ENCODE measurements around the gene DPYSL4. TPM values are rescaled to one million over a fixed set of nuclear protein-coding genes. Genes with fewer than 3 reads are reported as not detected.

DPYSL4 gene
- total RNA-seq, 1 donor from 2014 or later = 17.7 TPM

DNA sequence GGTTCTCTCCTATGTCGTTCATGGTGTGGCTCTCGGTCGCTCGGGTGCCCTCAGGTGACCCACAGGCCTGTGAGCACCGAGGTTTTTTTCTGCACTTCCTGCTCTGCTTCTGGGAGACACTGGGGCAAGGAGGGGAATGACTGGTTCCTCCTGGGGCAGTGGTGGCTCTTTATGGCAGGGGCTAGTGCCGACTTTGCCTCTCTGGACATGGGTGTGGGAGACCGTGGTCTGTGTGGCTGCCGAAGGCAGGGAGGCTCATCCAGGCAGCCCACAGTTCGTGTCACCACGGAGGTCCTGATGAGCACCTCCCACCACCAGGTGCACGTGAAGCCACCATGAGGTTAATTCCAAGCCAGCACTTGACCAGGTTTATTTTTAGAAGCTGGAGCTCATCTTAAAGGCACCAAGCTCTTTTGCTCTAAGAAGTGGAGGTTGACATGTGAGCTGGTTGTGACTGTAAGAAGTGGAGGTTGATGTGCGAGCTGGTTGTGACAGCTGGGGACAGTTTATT, 24.7 kb upstream of the DPYSL4 start:
- Mint-ChIP-seq H3K27ac (no peak overlapping the region), H3K36me3 (no peaks in the 10 kb centered on the region), H3K4me1 (peaks cover 2% of the 10 kb centered on the region), H3K27me3 (ENCODE audit: insufficient read depth, low read depth) (peaks cover 4% of the 10 kb centered on the region), H3K9me3 (no peaks in the 10 kb centered on the region), H3K4me3 (no peak overlapping the region)
- no peak for TF ChIP-seq EZH2 (IDR thresholded peaks at IDR 0.05)
- TF ChIP-seq EZH2phosphoT487 (IDR thresholded peaks at IDR 0.05) = no peak
- TF ChIP-seq CTCF (IDR thresholded peaks at IDR 0.05) = no peak
- Histone ChIP-seq H3K4me1 (peaks cover 4% of the 10 kb centered on the region), H2AFZ (replicated peaks) (no peak overlapping the region), H3K79me2 (ENCODE audit: low read depth) (no peaks in the 10 kb centered on the region), H3K4me3 (no peak overlapping the region), H3K9me3 (ENCODE audit: low read depth) (no peaks in the 10 kb centered on the region), H3K27ac (no peak overlapping the region), H3K36me3 (no peaks in the 10 kb centered on the region), H3K27me3 (peaks cover 17% of the 10 kb centered on the region), H3K4me2 (no peak overlapping the region), H3K9ac (no peak overlapping the region), H4K20me1 (ENCODE audit: low read depth) (no peaks in the 10 kb centered on the region), H3F3A (ENCODE audit: low read depth) (no peaks in the 10 kb centered on the region)
- no peak for DNase-seq (ENCODE audit: low spot score)

- no peak overlapping the region for H2AFZ ChIP-seq (replicated peaks)
- H3K9ac ChIP-seq = no peak overlapping the region
- peak overlapping the region; percentile 70 for H3K4me2 ChIP-seq
- peaks cover 17% of the 10 kb centered on the region for H3K27me3 ChIP-seq
- H4K20me1 ChIP-seq (ENCODE audit: low read depth) = no peaks in the 10 kb centered on the region
- H3K4me1 Mint-ChIP-seq = peaks cover 2% of the 10 kb centered on the region
- DNase-seq (ENCODE audit: low spot score) = no peak
- no peaks in the 10 kb centered on the region for H3K9me3 ChIP-seq (ENCODE audit: low read depth)
- H3K4me3 Mint-ChIP-seq = no peak overlapping the region
- H3K36me3 Mint-ChIP-seq = no peaks in the 10 kb centered on the region
- H3K27ac Mint-ChIP-seq = no peak overlapping the region
- H3K4me3 ChIP-seq = peak overlapping the region; percentile 17
- peaks cover 4% of the 10 kb centered on the region for H3K4me1 ChIP-seq
- H3K9me3 Mint-ChIP-seq = no peaks in the 10 kb centered on the region
- H3K27me3 Mint-ChIP-seq (ENCODE audit: insufficient read depth, low read depth) = peaks cover 4% of the 10 kb centered on the region
- H3K79me2 ChIP-seq (ENCODE audit: low read depth) = no peaks in the 10 kb centered on the region
- TF ChIP-seq EZH2phosphoT487 (IDR thresholded peaks at IDR 0.05) (no peak), CTCF (IDR thresholded peaks at IDR 0.05) (no peak), EZH2 (IDR thresholded peaks at IDR 0.05) (no peak)
- H3F3A ChIP-seq (ENCODE audit: low read depth) = no peaks in the 10 kb centered on the region
- no peaks in the 10 kb centered on the region for H3K36me3 ChIP-seq
- H3K27ac ChIP-seq = no peak overlapping the region
These were observed 24.0 kb upstream of the DPYSL4 start for GRCh38 chr10:132162590-132163277.

DNA sequence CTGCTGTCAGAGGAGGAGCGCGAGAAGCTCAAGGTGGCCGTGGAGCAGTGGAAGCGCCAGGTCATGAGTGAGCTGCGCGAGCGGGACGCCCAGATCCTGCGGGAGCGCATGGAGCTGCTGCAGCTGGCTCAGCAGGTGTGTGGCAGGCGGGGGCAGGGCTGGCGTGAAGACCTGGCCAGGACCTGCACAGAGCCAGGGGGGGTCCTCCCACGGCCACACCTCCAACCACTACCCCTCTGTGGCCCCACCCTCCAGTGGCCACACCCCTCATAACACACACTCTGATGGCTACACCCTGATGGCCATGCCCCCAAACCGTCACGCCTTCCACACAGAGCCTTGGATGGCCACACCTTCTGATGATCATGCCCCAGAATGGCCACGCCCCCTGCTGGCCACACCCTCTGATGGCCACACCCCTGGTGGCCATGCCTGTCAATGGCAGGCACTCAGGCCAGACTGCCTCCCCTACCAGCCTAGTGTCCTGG, 23.4 kb upstream of the DPYSL4 start:
- H3K4me3 ChIP-seq = peak overlapping the region; percentile 17
- Mint-ChIP-seq H3K4me3 (no peak overlapping the region), H3K27me3 (ENCODE audit: insufficient read depth, low read depth) (peaks cover 5% of the 10 kb centered on the region), H3K27ac (no peak overlapping the region), H3K36me3 (no peaks in the 10 kb centered on the region), H3K4me1 (peaks cover 2% of the 10 kb centered on the region), H3K9me3 (no peaks in the 10 kb centered on the region)
- no peaks in the 10 kb centered on the region for H3F3A ChIP-seq (ENCODE audit: low read depth)
- TF ChIP-seq CTCF (IDR thresholded peaks at IDR 0.05) (peak; percentile 43), EZH2phosphoT487 (IDR thresholded peaks at IDR 0.05) (no peak)
- H3K4me1 ChIP-seq = peaks cover 4% of the 10 kb centered on the region
- no peak overlapping the region for H2AFZ ChIP-seq (replicated peaks)
- peak overlapping the region; percentile 70 for H3K4me2 ChIP-seq
- no peaks in the 10 kb centered on the region for H3K36me3 ChIP-seq
- H3K27me3 ChIP-seq = peaks cover 17% of the 10 kb centered on the region
- no peaks in the 10 kb centered on the region for H3K79me2 ChIP-seq (ENCODE audit: low read depth)
- peak; percentile 87 for DNase-seq (ENCODE audit: low spot score)
- H3K9me3 ChIP-seq (ENCODE audit: low read depth) = no peaks in the 10 kb centered on the region
- H4K20me1 ChIP-seq (ENCODE audit: low read depth) = no peaks in the 10 kb centered on the region
- no peak overlapping the region for H3K27ac ChIP-seq
- H3K9ac ChIP-seq = no peak overlapping the region
